Breast epithelium (tissue), 3 donors: ENCODE results near the gene RO60.

Experiments
- POLR2AphosphoS5 ChIP-seq, 3 donors: sonication (generic); formaldehyde crosslinking; IDR thresholded peaks; one replicate each; pipeline ENCODE4 v1.6.1; 2017; ENCODE audit warnings: antibody characterized with exemption in 3 of 3
- TF ChIP-seq, protein P1 (sequence below), 3 donors: fragments of 450-650 bp; IDR thresholded peaks; one replicate each; pipeline ENCODE4 v1.5.1; 2016 to 2017; ENCODE audit warnings: antibody characterized with exemption in 3 of 3, mild to moderate bottlenecking in 3 of 3, moderate library complexity in 3 of 3

DNA sequence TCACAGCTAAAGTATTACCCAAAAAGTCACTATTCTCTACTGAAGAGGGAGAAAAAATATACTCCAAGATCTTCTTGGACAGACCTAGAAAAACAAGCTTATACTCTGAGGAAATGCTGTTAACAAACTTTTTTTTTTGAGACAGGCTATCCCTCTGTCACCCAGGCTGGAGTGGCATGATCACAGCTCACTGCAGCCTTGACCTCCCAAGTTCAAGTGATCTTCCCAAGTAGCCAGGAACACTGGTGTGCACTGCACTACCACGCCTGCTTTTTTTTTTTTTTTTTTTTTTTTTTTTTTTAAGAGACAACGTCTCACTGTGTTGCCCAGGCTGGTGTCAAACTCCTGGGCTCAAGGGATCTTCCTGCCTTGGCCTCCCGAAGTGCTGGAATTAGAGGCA is 28.5 kb downstream of the RO60 start:
- no peak for TF ChIP-seq POLR2AphosphoS5 (IDR thresholded peaks at IDR 0.05)
- TF ChIP-seq, protein P1, sequence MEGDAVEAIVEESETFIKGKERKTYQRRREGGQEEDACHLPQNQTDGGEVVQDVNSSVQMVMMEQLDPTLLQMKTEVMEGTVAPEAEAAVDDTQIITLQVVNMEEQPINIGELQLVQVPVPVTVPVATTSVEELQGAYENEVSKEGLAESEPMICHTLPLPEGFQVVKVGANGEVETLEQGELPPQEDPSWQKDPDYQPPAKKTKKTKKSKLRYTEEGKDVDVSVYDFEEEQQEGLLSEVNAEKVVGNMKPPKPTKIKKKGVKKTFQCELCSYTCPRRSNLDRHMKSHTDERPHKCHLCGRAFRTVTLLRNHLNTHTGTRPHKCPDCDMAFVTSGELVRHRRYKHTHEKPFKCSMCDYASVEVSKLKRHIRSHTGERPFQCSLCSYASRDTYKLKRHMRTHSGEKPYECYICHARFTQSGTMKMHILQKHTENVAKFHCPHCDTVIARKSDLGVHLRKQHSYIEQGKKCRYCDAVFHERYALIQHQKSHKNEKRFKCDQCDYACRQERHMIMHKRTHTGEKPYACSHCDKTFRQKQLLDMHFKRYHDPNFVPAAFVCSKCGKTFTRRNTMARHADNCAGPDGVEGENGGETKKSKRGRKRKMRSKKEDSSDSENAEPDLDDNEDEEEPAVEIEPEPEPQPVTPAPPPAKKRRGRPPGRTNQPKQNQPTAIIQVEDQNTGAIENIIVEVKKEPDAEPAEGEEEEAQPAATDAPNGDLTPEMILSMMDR (IDR thresholded peaks at IDR 0.05): no peak
